HTR-8/SVneo (cell line): Measurements from ENCODE around the gene ATF6.

ENCODE experiments used
- DNase-seq: peaks from one replicate; pipeline ENCODE4 v3.0.0; 2011; ENCODE audit warnings: low spot score, mixed read lengths; ENCODE audit not compliant: insufficient read length
- FAIRE-seq: peaks from 2 replicates; lab custom pipeline; 2011; peaks lifted over from hg19 to GRCh38; lab: Jason Lieb, UNC

The ATF6 gene

GRCh38 chr1:161872506-161872905 lies 106.4 kb downstream of the ATF6 start:
- FAIRE-seq (no peak), DNase-seq (no peak)

- no peak for DNase-seq
- no peak for FAIRE-seq
Measured at GRCh38 chr1:161879261-161879660, 113.1 kb downstream of the ATF6 start.

- FAIRE-seq (no peak), DNase-seq (no peak)
Measured at GRCh38 chr1:161884475-161884874, 118.4 kb downstream of the ATF6 start.

GRCh38 chr1:161885003-161885402 lies 118.9 kb downstream of the ATF6 start:
- FAIRE-seq, result no peak
- peak; percentile 2 for DNase-seq

- FAIRE-seq, result no peak
- no peak for DNase-seq
Measured at GRCh38 chr1:161885759-161886158, 119.6 kb downstream of the ATF6 start.

GRCh38 chr1:161886589-161886988 lies 120.5 kb downstream of the ATF6 start:
- no peak for FAIRE-seq
- DNase-seq, result no peak

- DNase-seq, result no peak
- no peak for FAIRE-seq
Measured at GRCh38 chr1:161887730-161888287, 121.7 kb downstream of the ATF6 start.

GRCh38 chr1:161890574-161890973 lies 124.5 kb downstream of the ATF6 start:
- no peak for DNase-seq
- FAIRE-seq, result no peak

GRCh38 chr1:161899091-161899490 lies 133.0 kb downstream of the ATF6 start:
- FAIRE-seq (no peak), DNase-seq (no peak)

GRCh38 chr1:161900160-161900559 lies 134.0 kb downstream of the ATF6 start:
- FAIRE-seq (no peak), DNase-seq (no peak)

GRCh38 chr1:161902182-161902581 lies 136.1 kb downstream of the ATF6 start:
- DNase-seq, result no peak
- no peak for FAIRE-seq

GRCh38 chr1:161905269-161905884 lies 139.3 kb downstream of the ATF6 start:
- peak; percentile 7 for DNase-seq
- no peak for FAIRE-seq

- no peak for FAIRE-seq
Measured at GRCh38 chr1:161907265-161907664, 141.1 kb downstream of the ATF6 start.

GRCh38 chr1:161908264-161908663 lies 142.1 kb downstream of the ATF6 start:
- FAIRE-seq, result no peak
- no peak for DNase-seq

More at GRCh38 chr1:161907265-161907664, 141.1 kb downstream of the ATF6 start:
- no peak for DNase-seq

- DNase-seq (no peak), FAIRE-seq (no peak)
Measured at GRCh38 chr1:161910604-161911003, 144.5 kb downstream of the ATF6 start.

- DNase-seq (no peak), FAIRE-seq (no peak)
Measured at GRCh38 chr1:161913482-161914140, 147.5 kb downstream of the ATF6 start.

- FAIRE-seq, result no peak
- DNase-seq, result no peak
Measured at GRCh38 chr1:161914595-161914994, 148.5 kb downstream of the ATF6 start.

GRCh38 chr1:161915051-161915503 lies 149.0 kb downstream of the ATF6 start:
- FAIRE-seq (no peak), DNase-seq (no peak)

GRCh38 chr1:161915978-161916377 lies 149.9 kb downstream of the ATF6 start:
- no peak for FAIRE-seq
- DNase-seq, result no peak

- DNase-seq, result no peak
- no peak for FAIRE-seq
Measured at GRCh38 chr1:161919229-161919628, 153.1 kb downstream of the ATF6 start.

- DNase-seq (no peak), FAIRE-seq (no peak)
Measured at GRCh38 chr1:161921491-161921890, 155.4 kb downstream of the ATF6 start.

GRCh38 chr1:161921990-161922389 lies 155.9 kb downstream of the ATF6 start:
- FAIRE-seq (no peak), DNase-seq (no peak)
